NCI-H128 (cell line): ENCODE data around the gene PKNOX2.

ENCODE experiments used
- DNase-seq: peaks from one replicate; lab custom pipeline; 2025; ENCODE audit not compliant: unreplicated experiment; lab: John Stamatoyannopoulos, UW

Gene PKNOX2

GRCh38 chr11:125351033-125351867, 186.7 kb downstream of the PKNOX2 start:
- no peak for DNase-seq

GRCh38 chr11:125351868-125352250, 187.3 kb downstream of the PKNOX2 start:
- no peak for DNase-seq

GRCh38 chr11:125356797-125357196, 192.2 kb downstream of the PKNOX2 start:
- no peak for DNase-seq

GRCh38 chr11:125357551-125357950, 193.0 kb downstream of the PKNOX2 start:
- no peak for DNase-seq

- DNase-seq, result no peak
Observed at GRCh38 chr11:125358254-125358840, 193.8 kb downstream of the PKNOX2 start.

GRCh38 chr11:125359130-125359529, 194.6 kb downstream of the PKNOX2 start:
- no peak for DNase-seq

- DNase-seq, result no peak
Observed at GRCh38 chr11:125360066-125360465, 195.5 kb downstream of the PKNOX2 start.

GRCh38 chr11:125364121-125364826, 199.7 kb downstream of the PKNOX2 start:
- DNase-seq, result no peak

GRCh38 chr11:125365196-125365931, 200.8 kb downstream of the PKNOX2 start:
- DNase-seq, result no peak

- DNase-seq, result no peak
Observed at GRCh38 chr11:125367710-125368109, 203.2 kb downstream of the PKNOX2 start.

GRCh38 chr11:125368757-125369156, 204.2 kb downstream of the PKNOX2 start:
- DNase-seq, result no peak

GRCh38 chr11:125369808-125370207, 205.3 kb downstream of the PKNOX2 start:
- no peak for DNase-seq

- DNase-seq, result no peak
Observed at GRCh38 chr11:125370561-125371389, 206.2 kb downstream of the PKNOX2 start.

- DNase-seq, result no peak
Observed at GRCh38 chr11:125371431-125371935, 206.9 kb downstream of the PKNOX2 start.

- no peak for DNase-seq
Observed at GRCh38 chr11:125372088-125372487, 207.5 kb downstream of the PKNOX2 start.

- no peak for DNase-seq
Observed at GRCh38 chr11:125372911-125373310, 208.4 kb downstream of the PKNOX2 start.

GRCh38 chr11:125373426-125374391, 209.2 kb downstream of the PKNOX2 start:
- no peak for DNase-seq

- no peak for DNase-seq
Observed at GRCh38 chr11:125374398-125374797, 209.8 kb downstream of the PKNOX2 start.

GRCh38 chr11:125375146-125375545, 210.6 kb downstream of the PKNOX2 start:
- DNase-seq, result no peak
